Measurements from ENCODE around the gene CSMD2. TPM values are rescaled to one million over a fixed set of nuclear protein-coding genes. Genes with fewer than 3 reads are reported as not detected.

CSMD2 gene
- total RNA-seq, 1 experiment from 2014 or later = 13.2 TPM

DNA sequence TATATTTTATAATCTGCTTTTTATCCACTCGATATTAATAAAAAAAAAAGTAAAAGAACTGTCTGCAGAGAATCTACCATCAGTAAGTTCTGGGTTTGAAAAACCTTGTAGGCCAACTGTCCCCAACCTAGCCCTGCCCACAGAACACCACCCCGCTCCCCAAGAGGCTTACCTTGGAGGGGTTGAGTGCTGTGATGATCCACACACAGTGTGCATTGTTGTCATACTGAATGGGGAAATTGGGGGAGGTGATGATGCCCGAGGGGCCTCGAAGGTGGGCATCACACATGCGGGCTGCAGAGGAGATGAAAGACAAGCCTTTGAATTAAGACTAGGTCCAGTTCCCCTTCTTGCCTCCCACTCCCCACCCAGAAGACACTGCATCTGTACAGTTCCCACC is 354.5 kb downstream of the CSMD2 start:
- peaks cover 36% of the 10 kb centered on the region for H3K36me3 Mint-ChIP-seq
- peaks cover 13% of the 10 kb centered on the region for H3K4me1 Mint-ChIP-seq
- DNase-seq (ENCODE audit: low spot score) (no peak), ATAC-seq (no peak)
- H3K27me3 Mint-ChIP-seq (ENCODE audit: low read depth) = no peaks in the 10 kb centered on the region
- TF ChIP-seq ATF1 (CRISPR knock-in tag; IDR thresholded peaks at IDR 0.05) (no peak), ZNF423 (CRISPR knock-in tag; IDR thresholded peaks at IDR 0.05) (no peak), JAZF1 (CRISPR knock-in tag; IDR thresholded peaks at IDR 0.05) (no peak), SMAD3 (CRISPR knock-in tag; IDR thresholded peaks at IDR 0.05; ENCODE audit: borderline replicate concordance) (no peak), ZNF512 (CRISPR knock-in tag; IDR thresholded peaks at IDR 0.05; ENCODE audit: borderline replicate concordance) (no peak), IRF2 (CRISPR knock-in tag; IDR thresholded peaks at IDR 0.05; ENCODE audit: borderline replicate concordance, low read depth) (no peak), NFYB (CRISPR knock-in tag; conservative IDR thresholded peaks at IDR 0.05; ENCODE audit: low read depth) (no peak), ZNF121 (CRISPR knock-in tag; IDR thresholded peaks at IDR 0.05) (no peak), KAT7 (CRISPR knock-in tag; IDR thresholded peaks at IDR 0.05; ENCODE audit: borderline replicate concordance) (no peak)
- TF ChIP-seq, protein P1, sequence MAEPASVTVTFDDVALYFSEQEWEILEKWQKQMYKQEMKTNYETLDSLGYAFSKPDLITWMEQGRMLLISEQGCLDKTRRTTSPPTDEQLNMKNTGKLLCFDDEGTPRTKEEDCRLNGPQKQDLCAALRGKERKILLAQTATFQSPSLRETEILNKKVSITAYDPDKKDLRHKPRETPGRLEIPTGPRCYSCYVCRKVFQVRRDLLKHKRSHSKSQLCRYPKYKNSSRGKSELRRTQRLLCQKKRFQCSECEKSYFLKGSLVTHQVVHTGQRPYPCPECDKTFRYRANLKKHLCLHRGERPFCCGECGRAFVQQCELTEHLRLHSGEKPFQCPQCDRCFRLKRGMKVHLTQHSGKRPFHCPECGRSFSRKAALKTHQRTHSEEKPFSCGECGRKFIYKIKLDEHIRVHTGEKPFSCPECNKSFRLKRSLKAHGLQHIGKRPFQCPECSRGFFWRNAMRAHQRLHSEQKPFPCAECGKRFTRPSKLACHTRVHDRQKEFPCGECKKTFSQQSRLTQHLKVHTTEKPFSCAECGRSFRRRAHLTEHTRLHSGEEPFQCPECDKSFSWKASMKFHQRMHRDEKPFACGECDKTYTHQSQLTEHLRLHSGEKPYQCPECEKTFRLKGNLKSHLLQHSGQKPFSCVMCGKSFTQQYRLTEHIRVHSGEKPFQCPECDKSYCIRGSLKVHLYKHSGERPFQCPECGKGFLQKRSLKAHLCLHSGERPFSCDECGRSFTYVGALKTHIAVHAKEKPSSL (CRISPR knock-in tag; conservative IDR thresholded peaks at IDR 0.05) = no peak
- TF ChIP-seq, protein P2, sequence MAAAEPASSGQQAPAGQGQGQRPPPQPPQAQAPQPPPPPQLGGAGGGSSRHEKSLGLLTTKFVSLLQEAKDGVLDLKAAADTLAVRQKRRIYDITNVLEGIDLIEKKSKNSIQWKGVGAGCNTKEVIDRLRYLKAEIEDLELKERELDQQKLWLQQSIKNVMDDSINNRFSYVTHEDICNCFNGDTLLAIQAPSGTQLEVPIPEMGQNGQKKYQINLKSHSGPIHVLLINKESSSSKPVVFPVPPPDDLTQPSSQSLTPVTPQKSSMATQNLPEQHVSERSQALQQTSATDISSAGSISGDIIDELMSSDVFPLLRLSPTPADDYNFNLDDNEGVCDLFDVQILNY (CRISPR knock-in tag; IDR thresholded peaks at IDR 0.05) = no peak
- TF ChIP-seq, protein P3, sequence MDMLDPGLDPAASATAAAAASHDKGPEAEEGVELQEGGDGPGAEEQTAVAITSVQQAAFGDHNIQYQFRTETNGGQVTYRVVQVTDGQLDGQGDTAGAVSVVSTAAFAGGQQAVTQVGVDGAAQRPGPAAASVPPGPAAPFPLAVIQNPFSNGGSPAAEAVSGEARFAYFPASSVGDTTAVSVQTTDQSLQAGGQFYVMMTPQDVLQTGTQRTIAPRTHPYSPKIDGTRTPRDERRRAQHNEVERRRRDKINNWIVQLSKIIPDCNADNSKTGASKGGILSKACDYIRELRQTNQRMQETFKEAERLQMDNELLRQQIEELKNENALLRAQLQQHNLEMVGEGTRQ (CRISPR knock-in tag; IDR thresholded peaks at IDR 0.05) = no peak
- TF ChIP-seq, protein P4, sequence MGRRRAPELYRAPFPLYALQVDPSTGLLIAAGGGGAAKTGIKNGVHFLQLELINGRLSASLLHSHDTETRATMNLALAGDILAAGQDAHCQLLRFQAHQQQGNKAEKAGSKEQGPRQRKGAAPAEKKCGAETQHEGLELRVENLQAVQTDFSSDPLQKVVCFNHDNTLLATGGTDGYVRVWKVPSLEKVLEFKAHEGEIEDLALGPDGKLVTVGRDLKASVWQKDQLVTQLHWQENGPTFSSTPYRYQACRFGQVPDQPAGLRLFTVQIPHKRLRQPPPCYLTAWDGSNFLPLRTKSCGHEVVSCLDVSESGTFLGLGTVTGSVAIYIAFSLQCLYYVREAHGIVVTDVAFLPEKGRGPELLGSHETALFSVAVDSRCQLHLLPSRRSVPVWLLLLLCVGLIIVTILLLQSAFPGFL (CRISPR knock-in tag; IDR thresholded peaks at IDR 0.05; ENCODE audit: borderline replicate concordance) = no peak
- TF ChIP-seq, protein P5, sequence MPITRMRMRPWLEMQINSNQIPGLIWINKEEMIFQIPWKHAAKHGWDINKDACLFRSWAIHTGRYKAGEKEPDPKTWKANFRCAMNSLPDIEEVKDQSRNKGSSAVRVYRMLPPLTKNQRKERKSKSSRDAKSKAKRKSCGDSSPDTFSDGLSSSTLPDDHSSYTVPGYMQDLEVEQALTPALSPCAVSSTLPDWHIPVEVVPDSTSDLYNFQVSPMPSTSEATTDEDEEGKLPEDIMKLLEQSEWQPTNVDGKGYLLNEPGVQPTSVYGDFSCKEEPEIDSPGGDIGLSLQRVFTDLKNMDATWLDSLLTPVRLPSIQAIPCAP (CRISPR knock-in tag; IDR thresholded peaks at IDR 0.05) = no peak
- no peak overlapping the region for H3K4me3 Mint-ChIP-seq
- ChIA-PET POLR2A (no interaction called here), CTCF (no interaction called here)
- H3K9me3 Mint-ChIP-seq = peaks cover 28% of the 10 kb centered on the region
- no peak overlapping the region for H3K27ac Mint-ChIP-seq

- Mint-ChIP-seq H3K27me3 (ENCODE audit: low read depth) (no peaks in the 10 kb centered on the region), H3K4me3 (no peak overlapping the region), H3K9me3 (peaks cover 28% of the 10 kb centered on the region), H3K4me1 (peaks cover 15% of the 10 kb centered on the region), H3K36me3 (peaks cover 32% of the 10 kb centered on the region), H3K27ac (no peak overlapping the region)
- TF ChIP-seq, protein P6, sequence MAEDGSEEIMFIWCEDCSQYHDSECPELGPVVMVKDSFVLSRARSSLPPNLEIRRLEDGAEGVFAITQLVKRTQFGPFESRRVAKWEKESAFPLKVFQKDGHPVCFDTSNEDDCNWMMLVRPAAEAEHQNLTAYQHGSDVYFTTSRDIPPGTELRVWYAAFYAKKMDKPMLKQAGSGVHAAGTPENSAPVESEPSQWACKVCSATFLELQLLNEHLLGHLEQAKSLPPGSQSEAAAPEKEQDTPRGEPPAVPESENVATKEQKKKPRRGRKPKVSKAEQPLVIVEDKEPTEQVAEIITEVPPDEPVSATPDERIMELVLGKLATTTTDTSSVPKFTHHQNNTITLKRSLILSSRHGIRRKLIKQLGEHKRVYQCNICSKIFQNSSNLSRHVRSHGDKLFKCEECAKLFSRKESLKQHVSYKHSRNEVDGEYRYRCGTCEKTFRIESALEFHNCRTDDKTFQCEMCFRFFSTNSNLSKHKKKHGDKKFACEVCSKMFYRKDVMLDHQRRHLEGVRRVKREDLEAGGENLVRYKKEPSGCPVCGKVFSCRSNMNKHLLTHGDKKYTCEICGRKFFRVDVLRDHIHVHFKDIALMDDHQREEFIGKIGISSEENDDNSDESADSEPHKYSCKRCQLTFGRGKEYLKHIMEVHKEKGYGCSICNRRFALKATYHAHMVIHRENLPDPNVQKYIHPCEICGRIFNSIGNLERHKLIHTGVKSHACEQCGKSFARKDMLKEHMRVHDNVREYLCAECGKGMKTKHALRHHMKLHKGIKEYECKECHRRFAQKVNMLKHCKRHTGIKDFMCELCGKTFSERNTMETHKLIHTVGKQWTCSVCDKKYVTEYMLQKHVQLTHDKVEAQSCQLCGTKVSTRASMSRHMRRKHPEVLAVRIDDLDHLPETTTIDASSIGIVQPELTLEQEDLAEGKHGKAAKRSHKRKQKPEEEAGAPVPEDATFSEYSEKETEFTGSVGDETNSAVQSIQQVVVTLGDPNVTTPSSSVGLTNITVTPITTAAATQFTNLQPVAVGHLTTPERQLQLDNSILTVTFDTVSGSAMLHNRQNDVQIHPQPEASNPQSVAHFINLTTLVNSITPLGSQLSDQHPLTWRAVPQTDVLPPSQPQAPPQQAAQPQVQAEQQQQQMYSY (CRISPR knock-in tag; IDR thresholded peaks at IDR 0.05) = no peak
- ChIA-PET CTCF (no interaction called here), POLR2A (no interaction called here)
- ATAC-seq = no peak
- DNase-seq (ENCODE audit: low spot score) = no peak
These were observed 359.0 kb downstream of the CSMD2 start for GRCh38 chr1:33805988-33806387.

Data from WTC11 (cell line).